ENCODE results near the gene PAX7.
A peak's percentile ranks its signal among the peaks of the same experiment; 100 is the strongest.

The PAX7 gene

DNA sequence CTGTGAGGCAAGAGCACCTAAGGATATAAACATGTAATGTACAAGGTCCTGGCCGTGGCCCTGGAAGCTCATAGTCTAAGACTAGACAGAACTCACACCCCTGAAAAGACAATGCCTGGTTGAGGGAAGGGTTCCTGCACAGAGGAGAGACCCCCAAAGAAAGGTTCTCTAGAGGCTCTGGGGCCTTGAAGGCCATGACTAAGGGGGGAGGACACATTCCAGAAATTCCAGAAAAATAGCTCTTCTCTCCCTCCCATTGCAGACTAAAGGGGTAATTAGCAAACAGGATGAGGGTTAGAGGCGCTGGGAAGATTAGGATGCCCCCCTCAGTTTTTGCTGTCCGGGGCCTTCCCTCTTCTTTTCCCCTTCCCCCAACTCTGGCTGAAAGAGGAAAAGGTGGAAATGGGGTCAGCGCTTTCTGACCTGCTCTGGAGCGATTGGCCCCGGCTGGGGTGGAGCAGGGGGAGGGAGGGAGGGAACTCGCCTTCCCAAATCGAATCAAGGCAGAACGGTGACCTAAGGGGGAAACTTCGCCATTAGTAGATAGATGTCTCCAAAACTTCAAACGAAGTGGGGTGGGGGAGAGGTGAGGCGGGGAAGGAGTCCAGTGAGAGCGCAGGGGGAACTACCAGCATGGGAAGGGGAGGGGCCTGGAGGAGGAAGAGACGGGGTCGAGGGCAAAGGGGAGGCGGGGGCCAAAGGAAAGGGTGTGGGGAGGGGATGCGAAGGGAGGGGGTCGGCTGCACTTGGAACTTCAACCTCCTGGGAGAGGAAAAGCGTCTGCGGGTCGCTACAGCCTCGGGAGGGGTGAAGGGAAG lies 11.8 kb downstream of the PAX7 start:
- DNase-seq, result no peak

DNA sequence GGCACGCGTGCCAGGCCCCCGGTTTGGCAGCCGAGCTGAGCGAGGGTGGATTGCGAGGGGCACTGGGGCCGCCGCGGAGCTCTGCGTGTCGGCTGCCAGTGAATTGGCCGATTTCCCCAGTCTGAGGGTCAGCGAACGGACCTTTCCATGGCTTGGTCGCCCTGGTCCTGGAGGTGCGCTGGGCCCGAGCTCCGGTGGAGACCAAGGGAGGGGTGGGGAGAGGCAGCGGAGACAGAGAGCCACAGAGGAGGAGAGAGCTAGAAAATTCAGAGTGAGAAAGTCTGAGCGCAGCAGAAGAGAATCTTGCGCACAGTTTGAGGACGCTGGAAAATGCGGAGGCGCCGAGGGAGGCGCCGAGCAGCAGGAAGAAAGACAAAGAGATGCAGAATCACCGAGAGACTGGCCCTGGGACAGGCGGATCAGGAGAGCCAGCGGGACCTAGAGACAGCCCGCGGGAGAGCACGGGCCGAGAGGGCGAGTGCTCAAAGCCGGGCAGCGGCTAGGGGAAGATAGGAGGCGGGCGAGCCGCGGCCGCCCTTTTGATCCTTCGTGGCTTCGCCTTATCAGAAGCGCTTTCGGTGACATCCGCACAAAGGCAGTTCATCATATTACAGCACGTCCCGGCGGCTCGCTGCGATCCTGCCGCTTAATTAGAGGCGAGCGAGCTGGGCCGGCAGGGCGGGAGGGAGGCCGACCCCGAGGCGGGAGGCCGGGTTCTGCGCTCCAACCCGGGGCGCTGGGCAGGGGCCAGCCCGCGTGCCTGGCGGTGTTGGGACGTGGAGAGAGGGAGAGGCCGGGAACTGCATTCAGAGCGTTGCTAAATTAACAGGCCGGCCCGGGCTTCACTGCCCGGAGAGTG lies 12.7 kb downstream of the PAX7 start:
- no peak for DNase-seq

DNA sequence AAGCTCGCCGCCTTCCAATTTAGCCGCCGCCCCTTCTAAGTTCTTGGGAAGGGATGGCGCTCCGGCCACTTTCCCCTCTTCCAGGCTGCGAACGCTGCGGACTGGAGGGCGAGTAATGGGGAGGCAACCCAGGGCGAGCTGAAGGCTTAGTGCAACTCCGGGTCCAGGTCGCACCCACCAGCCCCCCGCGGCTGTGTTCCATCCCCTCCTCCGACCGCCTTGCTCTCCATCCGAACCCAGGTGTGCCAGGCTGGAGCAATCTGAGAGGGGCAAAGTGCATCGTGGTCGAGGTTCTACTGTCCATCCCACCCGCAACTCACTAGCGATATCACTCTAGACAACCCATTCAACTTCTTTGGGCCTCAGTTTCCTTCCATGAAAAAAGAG lies 13.4 kb downstream of the PAX7 start:
- no peak for DNase-seq

DNA sequence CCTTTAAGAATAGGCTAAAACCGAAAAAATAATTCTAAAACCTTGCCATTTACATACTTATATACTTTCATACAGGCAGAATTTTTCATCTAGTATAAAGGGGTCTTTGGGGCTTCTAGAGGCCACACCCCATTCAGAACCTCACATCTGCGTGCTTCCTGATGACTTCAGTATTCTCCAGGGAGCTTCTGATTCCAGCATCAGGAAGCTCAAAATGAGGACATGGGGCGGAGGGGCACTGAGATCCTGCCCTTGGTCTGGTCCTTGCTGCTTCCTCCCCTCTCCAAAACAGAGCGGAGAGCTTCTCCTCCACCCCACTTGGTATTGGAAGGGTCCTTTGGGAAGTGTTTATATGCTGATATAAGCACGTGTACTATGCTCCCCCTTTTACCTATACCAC lies 13.8 kb downstream of the PAX7 start:
- DNase-seq, result no peak

DNA sequence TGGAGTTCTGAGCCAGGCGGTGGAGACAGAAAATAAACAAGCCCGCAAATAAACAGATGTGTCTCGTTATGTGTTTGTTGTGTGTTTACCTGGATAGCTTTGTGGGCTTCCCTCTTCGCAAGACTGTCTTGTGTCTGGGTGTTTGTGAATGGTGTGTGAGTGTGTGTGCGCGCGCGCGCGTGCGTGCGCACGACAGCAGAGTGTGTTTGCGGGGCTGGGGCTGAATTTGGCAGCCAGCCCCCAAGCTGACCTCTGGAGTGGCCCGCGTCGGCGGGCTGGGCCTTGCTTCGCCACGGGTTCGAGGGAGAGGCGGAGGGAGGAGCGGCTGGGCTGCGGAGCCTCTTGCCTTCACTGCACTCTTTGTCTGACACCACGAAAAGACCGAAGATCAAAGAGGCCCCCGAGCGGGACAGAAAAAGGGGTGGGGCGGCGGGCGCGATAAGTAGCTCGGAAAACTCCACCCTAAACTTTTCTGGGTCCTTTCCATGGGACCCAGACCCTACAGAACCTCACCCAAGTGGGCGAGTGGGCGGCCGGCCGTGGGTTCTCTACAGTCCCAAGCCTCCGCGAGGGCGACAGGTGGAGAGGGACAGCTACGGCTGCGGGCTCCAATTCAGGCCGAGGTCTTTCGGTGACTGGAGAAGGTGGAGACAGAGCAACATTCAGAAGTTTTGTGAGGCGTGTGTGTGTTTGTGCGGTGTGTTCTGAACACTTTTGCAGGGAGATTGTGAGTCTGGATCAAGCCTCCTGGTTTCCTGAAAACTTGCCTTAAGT lies 14.5 kb downstream of the PAX7 start:
- DNase-seq, result no peak

DNA sequence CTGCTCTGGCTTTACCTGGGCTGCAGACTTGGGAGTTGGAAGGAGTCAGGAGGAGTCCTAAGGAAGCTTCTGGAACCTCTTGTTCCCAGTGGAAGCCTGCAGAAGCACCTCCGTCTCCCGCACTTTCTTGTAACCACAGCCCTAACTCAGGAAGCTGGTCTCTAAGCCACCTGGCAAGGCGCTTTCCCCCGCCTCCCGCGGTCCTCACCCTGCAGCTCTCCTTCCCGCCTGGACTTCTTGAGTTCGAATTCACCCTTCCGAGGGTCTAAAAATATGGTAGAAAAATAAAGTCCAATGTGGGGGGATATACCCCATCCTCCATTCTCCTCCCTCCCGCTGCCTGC lies 15.1 kb downstream of the PAX7 start:
- DNase-seq, result no peak

DNA sequence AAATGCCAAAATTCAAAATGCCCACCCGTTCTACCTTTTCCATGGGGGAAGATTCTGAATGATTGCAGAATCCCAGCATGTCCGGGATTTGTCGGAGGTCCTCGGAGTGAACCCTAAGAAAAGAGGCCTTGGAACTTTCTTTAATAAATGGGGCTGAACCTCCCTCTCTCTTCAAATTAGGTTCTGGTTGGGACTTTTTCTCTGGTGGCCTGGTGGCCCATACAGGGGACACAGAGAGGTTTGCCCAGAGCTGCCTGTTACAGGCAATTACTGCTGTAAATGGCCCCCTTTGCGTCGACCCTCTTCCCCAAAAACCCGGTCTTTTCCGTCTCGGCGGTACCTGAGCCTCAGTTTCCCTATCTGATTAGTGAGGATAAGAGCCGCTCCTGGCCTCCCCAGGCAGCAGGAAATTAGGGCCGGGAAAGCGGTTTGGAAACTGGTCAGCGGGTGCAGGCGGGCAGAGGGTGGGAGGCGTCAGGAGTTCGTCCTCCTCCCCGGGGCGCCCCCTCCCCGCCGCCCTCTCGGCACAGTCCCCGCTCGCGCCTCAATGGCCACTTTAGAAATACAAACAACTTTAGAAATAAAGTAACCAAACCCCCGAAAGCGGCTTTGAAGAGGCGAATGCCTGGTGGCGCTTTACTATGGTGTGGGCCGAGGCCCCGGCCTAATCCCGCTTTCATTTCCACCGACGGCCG lies 15.6 kb downstream of the PAX7 start:
- DNase-seq, result no peak

DNA sequence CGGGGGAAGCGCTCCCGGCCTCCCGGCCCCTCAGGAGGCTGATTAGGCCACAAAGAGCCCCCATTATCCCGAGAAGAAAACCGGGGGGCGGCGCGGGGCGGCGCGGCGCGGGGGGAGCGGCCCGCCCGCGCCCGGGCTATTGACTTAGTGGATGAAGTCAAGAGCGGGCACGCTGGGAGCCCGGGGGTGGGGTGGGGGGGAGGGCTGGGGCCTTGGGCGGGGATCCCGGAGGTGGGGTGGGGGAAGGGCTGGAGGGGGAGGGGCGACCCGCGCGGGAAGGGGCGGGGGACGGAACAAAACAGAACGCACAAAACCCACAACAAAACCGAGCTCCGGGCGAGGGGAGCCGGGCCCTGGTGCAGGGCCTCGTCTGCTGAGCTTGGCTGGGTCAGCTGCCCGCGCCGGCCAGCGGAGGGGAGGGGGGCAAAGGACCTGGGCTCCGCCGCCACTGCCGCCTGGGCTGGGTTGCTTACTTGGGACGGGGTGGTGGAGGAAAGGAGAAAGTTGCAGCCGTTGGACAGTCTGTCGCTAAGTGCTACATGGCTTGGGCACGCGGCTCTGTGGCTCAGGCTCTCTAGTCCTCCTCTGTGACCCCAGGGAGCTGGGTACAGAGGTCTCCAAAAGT lies 16.3 kb downstream of the PAX7 start:
- DNase-seq, result no peak

DNA sequence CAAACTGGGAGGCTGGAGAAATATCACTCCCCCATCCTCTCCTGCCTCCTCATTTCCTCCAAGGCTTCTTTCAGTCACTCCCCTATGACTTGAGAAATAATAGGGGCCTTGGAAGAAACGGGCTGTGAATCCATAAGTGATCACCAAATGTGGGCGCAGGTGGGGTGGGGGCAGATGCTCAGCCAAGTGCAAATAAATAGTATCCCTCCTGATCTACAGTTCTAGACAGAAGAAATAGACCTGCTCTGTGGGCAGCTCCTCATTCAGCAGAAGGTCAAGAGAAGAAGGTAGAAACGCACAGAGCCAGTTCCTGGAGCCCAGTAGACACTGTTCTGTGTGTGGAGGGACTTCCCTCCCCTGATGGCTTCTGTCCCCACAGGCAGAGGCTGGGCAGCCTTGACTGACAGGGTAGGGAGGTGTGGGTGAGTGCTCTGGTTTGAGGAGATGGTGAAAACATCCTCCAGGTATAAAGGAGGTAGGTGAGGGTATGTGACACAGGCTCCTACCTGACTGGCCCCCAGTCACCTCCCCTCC lies 17.1 kb downstream of the PAX7 start:
- DNase-seq, result no peak

DNA sequence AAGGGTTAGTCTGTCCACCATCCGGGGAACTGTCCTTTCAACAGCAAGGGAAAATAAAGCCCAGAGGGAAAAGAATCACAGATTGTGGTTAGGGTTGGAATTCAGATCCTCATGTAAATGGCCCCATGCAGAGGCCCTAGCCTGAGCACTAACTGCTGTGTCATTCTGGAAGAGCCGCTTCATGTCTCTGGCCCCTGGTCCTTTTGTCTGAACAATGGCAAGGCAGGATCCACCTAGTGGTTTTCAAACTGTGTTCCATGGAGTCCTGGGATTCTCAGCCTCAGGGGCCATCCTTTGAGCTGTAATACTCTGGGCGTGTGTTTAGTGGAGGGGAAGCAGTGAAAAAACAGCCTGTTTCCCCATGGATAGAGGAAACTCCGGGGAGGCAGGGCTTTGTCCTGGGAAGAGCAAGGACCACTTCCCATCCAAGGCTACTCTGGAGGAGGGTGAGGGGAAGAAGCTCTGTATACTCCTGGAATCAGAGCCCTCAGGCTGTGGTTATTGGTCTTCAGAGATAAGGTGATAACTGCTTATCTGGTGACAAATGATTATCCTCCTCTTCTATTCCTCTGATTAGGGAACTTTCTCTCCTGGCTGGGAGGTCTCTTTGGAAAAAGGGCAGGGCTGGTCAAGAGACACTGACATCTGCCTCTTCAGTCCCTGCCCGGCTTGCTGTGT lies 19.2 kb downstream of the PAX7 start:
- DNase-seq, result no peak

DNA sequence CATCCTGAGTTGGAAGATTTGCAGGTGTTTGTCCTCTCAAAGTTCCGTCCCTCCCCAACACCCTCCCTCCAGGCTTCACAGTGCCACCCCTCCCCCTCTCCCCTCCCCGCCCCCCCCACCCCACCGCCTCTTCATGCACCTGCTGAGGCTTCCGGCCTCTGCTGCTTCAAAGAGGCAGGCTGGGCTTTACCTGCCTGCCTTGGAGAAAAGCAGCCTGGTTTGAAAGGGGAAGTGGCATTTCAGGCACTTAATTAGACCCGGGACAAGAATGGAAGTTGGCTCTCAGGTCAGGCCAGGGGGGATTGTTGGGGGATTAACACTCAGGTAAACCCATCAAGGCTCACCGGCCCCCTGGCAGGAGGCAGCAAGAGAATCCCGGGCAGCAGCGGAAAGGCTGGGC lies 21.1 kb downstream of the PAX7 start:
- DNase-seq, result peak; percentile 18 to 36

DNA sequence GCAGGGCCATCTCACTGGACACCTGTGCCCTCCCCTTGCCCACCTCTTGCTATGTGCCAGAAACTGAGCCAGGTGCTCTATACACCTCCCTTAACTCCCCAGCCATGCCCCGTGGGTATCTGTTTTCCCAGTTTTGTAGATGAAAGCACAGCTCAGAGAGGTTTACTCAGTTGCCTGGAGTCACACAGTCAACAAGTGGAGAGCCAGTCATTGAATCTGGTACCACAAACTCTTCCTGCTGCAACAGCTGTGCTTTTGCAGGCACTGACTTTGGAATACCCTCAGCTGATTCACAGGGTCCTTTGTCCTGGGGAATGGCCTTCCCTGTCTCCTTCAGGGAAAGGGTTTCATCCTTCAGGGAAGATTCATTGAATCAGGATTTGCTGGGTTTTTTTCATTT lies 22.1 kb downstream of the PAX7 start:
- DNase-seq, result no peak

DNA sequence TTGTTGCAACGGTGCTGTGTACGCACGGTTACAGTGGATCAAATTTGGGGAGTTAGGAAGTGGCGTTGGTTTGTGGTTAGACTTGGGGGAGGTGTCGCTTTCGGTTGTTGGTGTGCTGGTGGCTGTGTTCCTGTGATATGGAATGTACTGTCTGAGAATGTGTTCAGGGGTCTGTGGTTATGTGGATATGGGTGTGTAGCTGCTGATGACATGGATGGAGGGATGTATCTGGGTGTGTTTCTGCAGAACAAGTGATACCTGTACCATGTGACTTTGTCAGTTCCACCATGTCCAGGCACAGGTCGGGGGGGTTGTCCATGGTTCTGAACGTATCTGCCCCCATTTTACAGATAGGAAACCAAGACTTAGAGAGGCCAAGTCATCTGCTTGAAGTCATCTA lies 22.7 kb downstream of the PAX7 start:
- no peak for DNase-seq

DNA sequence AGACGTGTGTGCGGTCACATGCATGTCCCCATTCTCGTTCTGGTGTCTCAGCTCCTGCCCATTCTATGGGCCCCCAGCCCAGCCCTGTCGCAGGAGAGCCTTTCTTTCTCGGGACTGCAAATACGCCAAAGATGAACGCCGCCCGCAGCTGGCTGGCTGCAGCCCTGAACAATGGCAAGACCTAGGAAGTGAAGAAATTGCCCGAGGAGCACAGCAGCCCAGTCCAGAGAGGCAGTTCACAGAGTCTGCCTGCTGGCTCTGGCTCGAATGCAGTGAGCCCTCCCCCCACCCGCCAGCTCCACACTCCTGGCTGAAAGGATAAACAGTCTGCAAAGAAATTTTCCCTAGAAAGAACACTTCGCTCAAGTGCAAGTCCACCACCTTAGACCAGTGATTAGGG lies 23.3 kb downstream of the PAX7 start:
- DNase-seq, result no peak

DNA sequence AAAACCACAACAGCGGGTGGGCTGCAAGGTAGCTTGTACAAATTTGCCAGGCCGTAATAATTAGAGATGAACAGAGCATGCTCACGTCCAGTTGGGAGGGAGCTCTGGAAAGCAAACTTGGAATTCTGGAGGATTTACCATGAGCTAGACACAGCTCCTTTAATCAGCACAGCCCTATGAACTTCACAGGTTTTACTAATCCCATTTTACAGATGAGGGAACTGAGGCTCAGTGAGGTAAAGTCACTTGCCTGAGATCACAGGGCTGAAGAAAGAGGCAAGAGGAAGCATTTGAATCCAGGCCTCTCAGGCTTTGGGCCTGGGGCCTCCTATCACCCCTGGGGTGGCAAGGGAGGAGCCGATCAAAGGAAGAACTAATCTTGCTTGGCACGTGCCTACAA lies 24.0 kb downstream of the PAX7 start:
- no peak for DNase-seq

DNA sequence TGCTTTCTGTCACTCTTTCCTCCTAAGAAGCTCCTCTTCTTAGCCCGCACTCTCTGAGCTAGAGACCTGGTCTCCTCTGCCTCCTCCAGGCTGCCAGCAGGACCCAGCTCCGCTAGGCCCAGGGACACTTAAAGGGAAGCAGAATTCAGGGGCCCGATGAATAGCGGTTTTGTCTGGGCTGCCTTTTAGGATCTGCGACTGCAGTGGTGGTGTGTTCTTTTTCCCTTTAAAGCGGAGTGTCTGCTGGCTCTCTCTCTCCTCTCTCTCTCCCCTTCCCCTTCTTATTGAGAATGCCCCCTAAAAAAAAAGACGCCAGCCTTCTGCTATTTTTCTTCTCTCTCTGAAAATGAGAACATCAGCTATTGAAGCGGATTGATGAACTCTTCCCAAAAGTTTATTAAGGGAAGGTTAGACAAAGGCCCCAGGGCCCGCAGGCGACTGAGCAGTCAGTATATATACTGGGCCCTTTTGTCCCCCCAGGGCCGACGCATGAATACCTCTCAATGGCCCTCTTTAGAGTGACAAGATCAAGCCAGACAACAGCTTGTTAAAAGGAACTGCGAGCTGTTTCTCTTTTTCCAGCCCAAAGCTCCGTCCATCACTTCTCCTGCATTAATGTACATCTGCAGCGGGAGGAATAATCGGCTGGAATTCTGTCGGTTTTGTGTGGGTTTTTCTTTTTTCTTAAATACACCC lies 27.0 kb downstream of the PAX7 start:
- no peak for DNase-seq

DNA sequence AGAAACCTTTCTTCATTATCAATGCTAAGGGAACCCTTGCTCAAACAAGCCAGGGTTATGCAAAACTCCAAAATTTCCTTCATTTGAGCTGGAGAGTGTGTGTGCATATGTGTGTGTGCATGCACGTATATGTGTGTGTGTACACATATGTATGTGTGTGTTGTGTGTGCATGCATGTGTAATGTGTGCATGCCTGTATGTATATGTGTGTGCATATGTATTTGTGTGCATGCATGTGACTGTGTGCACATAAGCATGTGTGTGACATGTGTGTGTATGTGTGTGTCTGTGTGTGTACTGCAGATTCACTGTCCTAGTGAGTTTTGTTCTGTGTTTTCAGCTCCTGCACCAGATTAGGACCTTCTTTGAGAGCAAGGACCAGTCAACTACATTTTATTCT lies 28.2 kb downstream of the PAX7 start:
- DNase-seq, result no peak

DNA sequence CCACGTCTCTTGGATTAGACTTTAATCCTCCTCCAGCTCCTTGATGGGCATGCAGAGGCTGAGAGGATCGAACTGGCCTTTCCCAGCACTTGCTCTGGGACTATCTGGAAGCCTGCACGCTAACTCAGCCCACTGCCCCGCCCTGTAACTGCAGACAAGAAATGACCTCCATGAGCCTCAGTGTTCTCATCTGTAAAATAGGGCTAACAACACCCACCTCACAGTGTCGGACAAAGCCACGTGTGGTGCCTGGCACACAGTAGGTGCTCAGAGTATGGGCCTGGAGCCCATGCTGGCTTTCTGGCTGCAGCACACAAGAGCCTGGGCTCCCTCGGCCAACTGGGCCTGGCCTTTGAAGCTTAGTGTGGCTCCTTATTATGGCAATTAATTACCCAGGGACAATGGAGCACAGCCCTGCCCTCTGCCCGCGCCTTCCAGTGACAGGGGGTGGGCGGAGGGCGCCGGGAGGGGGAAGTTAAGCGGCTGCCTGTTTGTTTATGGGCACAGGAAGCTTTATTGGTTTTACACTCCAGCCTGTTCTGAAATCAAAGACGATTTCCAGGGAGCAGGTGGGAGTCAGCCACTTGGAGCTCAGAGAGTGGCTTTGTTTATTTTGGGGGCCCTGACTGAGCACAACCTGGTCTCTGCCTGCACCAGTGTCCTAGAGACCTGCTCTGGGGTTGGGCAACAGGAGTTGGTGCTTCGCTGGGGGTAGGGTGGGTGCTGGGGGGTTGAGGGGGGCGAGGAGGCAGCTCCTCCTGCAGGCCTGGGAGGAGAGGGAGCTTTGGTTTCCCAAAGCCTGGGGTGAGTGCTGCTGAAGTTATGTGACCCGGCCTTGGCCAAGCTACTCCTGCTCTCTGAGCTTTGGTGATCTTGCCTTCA lies 31.0 kb downstream of the PAX7 start:
- no peak for DNase-seq

DNA sequence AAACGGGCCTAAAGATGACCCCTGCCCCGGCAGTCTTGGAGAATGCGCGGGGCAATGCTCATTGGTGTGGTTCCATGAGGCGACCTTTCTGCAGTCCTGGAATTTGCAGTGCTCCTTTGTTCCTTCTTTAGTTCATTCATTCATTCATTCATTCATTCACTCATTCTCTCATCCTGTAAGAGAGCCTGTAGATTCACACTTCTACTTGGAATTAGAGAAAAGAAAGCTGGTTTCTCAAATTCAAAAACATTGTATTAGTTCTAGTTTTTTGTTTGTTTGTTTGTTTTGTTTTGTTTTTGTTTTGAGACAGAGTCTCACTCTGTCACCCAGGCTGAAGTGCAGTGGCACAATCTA lies 31.6 kb downstream of the PAX7 start:
- no peak for DNase-seq

DNA sequence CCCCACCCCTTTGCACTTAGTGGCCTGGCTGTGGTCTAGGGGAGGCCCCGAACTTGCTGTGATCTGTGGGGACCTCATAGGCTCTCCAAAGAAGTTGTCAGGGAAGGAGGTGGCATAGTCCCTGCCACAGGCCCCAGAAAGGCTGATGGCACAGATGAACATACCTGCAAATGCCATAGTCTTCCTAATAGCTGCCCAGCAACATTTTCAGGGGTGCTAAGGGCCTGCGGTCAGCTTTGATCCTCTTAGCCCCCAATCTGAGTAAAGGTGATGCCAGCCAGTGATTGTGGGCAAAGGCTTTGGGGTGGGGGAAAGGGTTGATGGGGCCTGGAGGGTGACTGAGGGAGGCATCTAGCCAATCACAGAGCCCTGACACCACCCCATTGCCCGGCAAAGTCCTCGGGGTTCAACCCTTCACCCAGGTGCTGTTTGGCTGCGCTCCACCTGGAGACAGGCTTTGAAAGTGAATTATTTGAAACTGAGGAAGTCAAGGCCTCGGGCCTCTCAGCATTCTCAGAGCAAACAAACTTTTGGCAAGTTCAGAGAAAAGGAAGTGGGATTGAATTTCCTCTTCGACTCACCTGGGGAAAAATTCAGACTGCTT lies 35.8 kb downstream of the PAX7 start:
- DNase-seq, result no peak

All from CD4-positive, alpha-beta T cell treated with Interleukin-1 beta for 1 hour (primary cell).